IMR-90 (cell line): ENCODE results near the gene MTHFSD. TPM values are rescaled to one million over a fixed set of nuclear protein-coding genes. Genes with fewer than 3 reads are reported as not detected.
A peak's percentile ranks its signal among the peaks of the same experiment; 100 is the strongest.

Experiments used
- ATAC-seq: fragments of 200-7000 bp; cut with Tn5 transposase; 2 replicates; pipeline ENCODE4 v1.9.1; 2020; ENCODE audit warnings: low read depth, mild to moderate bottlenecking, moderate library complexity
- BruUV-seq: library from RNA; stranded (reverse); fragments of 400-500 nt; replicated peaks from 2 replicates; lab custom pipeline; 2021; lab: Mats Ljungman, UMichigan
- CTCF ChIA-PET: fragments of 300-600 bp; formaldehyde crosslinking; extraction: SDS; loops from one replicate; lab custom pipeline; 2021; ENCODE audit warnings: antibody characterized with exemption; lab: Yijun Ruan, JAX
- POLR2A ChIA-PET: fragments of 300-600 bp; sonication (Branson Sonifier 250); formaldehyde crosslinking; loops from one replicate; lab custom pipeline; 2022; ENCODE audit warnings: antibody characterized with exemption; ENCODE audit not compliant: unreplicated experiment; lab: Charles Lee
- DNase-seq: peaks from one replicate; pipeline ENCODE4 v3.0.0; 2013
- H2AFZ ChIP-seq: replicated peaks from 2 replicates; pipeline ENCODE3; 2013; ENCODE audit warnings: low read length, mild to moderate bottlenecking; ENCODE audit not compliant: poor library complexity
- H2AK5ac ChIP-seq: 2 replicates; pipeline ENCODE4 v1.6.1; 2013; ENCODE audit warnings: low read depth, low read length, inconsistent platforms
- H2AK9ac ChIP-seq: replicated peaks from 2 replicates; pipeline ENCODE3; 2013; ENCODE audit warnings: mild to moderate bottlenecking, low read depth, low read length, moderate library complexity; ENCODE audit not compliant: poor library complexity
- H2BK120ac ChIP-seq: 2 replicates; pipeline ENCODE4 v1.6.1; 2013; ENCODE audit warnings: low read depth, low read length, inconsistent platforms
- H2BK15ac ChIP-seq: 3 replicates; pipeline ENCODE4 v1.6.1; 2013; ENCODE audit warnings: low read depth, low read length, inconsistent platforms
- H2BK20ac ChIP-seq: 2 replicates; pipeline ENCODE4 v1.6.1; 2013; ENCODE audit warnings: low read depth, mild to moderate bottlenecking, inconsistent platforms, low read length, moderate library complexity
- H2BK5ac ChIP-seq: 2 replicates; pipeline ENCODE4 v1.6.1; 2013; ENCODE audit warnings: mild to moderate bottlenecking, low read depth, low read length, inconsistent platforms; ENCODE audit not compliant: poor library complexity, severe bottlenecking
- H3K14ac ChIP-seq: replicated peaks from 2 replicates; pipeline ENCODE4 v1.6.1; 2013; ENCODE audit warnings: low read depth, low read length, inconsistent platforms
- H3K18ac ChIP-seq: 2 replicates; pipeline ENCODE4 v1.6.1; 2013; ENCODE audit warnings: low read depth, low read length, control low read depth
- H3K23ac ChIP-seq: 2 replicates; pipeline ENCODE4 v1.6.1; 2013; ENCODE audit warnings: low read depth, low read length, inconsistent platforms
- H3K27ac ChIP-seq: 2 replicates; pipeline ENCODE4 v1.5.1; 2013; ENCODE audit warnings: mild to moderate bottlenecking, control low read depth, low read length; ENCODE audit not compliant: insufficient read depth
- H3K27me3 ChIP-seq: 2 replicates; pipeline ENCODE4 v1.6.1; 2013; ENCODE audit warnings: low read length; ENCODE audit not compliant: control insufficient read depth, insufficient read depth
- H3K36me3 ChIP-seq: 2 replicates; pipeline ENCODE4 v1.6.1; 2013; ENCODE audit warnings: low read length, mixed read lengths; ENCODE audit not compliant: control insufficient read depth, insufficient read depth
- H3K4ac ChIP-seq: 2 replicates; pipeline ENCODE4 v1.6.1; 2013; ENCODE audit warnings: low read depth, low read length, inconsistent platforms
- H3K4me1 ChIP-seq: 2 replicates; pipeline ENCODE4 v1.6.1; 2013; ENCODE audit warnings: low read length, mixed read lengths; ENCODE audit not compliant: control insufficient read depth, insufficient read depth
- H3K4me2 ChIP-seq: 2 replicates; pipeline ENCODE4 v1.6.1; 2013; ENCODE audit warnings: low read depth, mild to moderate bottlenecking, control low read depth, low read length, moderate library complexity
- H3K4me3 ChIP-seq: 2 replicates; pipeline ENCODE4 v1.5.1; 2013; ENCODE audit warnings: low read depth, mild to moderate bottlenecking, control low read depth, low read length, moderate library complexity; ENCODE audit not compliant: insufficient read depth
- H3K56ac ChIP-seq: 2 replicates; pipeline ENCODE4 v1.6.1; 2013; ENCODE audit warnings: low read length, inconsistent platforms; ENCODE audit not compliant: insufficient read depth; ENCODE audit errors: extremely low read depth
- H3K79me1 ChIP-seq, 2 experiments: 2 replicates each; pipeline ENCODE4 v1.6.1; 2013; ENCODE audit warnings: low read length in 2 of 2, inconsistent platforms in 1 of 2, low read depth in 1 of 2
- H3K9ac ChIP-seq: 2 replicates; pipeline ENCODE4 v1.6.1; 2013; ENCODE audit warnings: low read depth, low read length, control low read depth
- H3K9me1 ChIP-seq: 2 replicates; pipeline ENCODE4 v1.6.1; 2013; ENCODE audit warnings: low read length, inconsistent platforms; ENCODE audit not compliant: insufficient read depth
- H3K9me3 ChIP-seq: 2 replicates; pipeline ENCODE4 v1.6.1; 2013; ENCODE audit warnings: low read length; ENCODE audit not compliant: control insufficient read depth, insufficient read depth
- H4K20me1 ChIP-seq: 2 replicates; pipeline ENCODE4 v1.6.1; 2013; ENCODE audit warnings: low read length, inconsistent platforms; ENCODE audit not compliant: insufficient read depth
- H4K5ac ChIP-seq: 2 replicates; pipeline ENCODE4 v1.6.1; 2013; ENCODE audit warnings: mild to moderate bottlenecking, low read depth, low read length, control low read depth
- H4K8ac ChIP-seq, 2 experiments: 2 replicates each; pipeline ENCODE4 v1.6.1; 2013; ENCODE audit warnings: low read depth in 2 of 2, low read length in 2 of 2, control low read depth in 1 of 2, inconsistent platforms in 1 of 2
- H4K91ac ChIP-seq: 2 replicates; pipeline ENCODE4 v1.6.1; 2013; ENCODE audit warnings: low read depth, low read length, inconsistent platforms; ENCODE audit not compliant: insufficient read depth
- BHLHE40 ChIP-seq: fragments of 150-350 bp; IDR thresholded peaks from 2 replicates; pipeline ENCODE4 v1.6.1; 2016; ENCODE audit warnings: mild to moderate bottlenecking, low read depth, low read length
- CEBPB ChIP-seq: IDR thresholded peaks from 2 replicates; pipeline ENCODE4 v1.6.1; 2012; ENCODE audit warnings: low read depth, low read length, improper control_type of control experiment
- CHD1 ChIP-seq: IDR thresholded peaks from 2 replicates; pipeline ENCODE4 v1.6.1; 2012; ENCODE audit warnings: low read depth, low read length, improper control_type of control experiment
- FOS ChIP-seq: fragments of 150-350 bp; IDR thresholded peaks from 2 replicates; pipeline ENCODE4 v1.6.1; 2016; ENCODE audit warnings: low read depth, low read length
- MAZ ChIP-seq: IDR thresholded peaks from 2 replicates; pipeline ENCODE4 v1.6.1; 2012; ENCODE audit warnings: low read depth, mild to moderate bottlenecking, low read length, improper control_type of control experiment, moderate library complexity, borderline replicate concordance
- MXI1 ChIP-seq: IDR thresholded peaks from 2 replicates; pipeline ENCODE4 v1.6.1; 2012; ENCODE audit warnings: low read depth, mild to moderate bottlenecking, low read length, moderate library complexity, borderline replicate concordance
- NFE2L2 ChIP-seq: fragments of 150-350 bp; IDR thresholded peaks from 2 replicates; pipeline ENCODE4 v1.6.1; 2016; ENCODE audit warnings: low read depth, mild to moderate bottlenecking, low read length
- POLR2A ChIP-seq: IDR thresholded peaks from 2 replicates; pipeline ENCODE4 v1.6.1; 2012; ENCODE audit warnings: mild to moderate bottlenecking, low read depth, low read length
- RCOR1 ChIP-seq: IDR thresholded peaks from 2 replicates; pipeline ENCODE4 v1.6.1; 2012; ENCODE audit warnings: mild to moderate bottlenecking, low read length, improper control_type of control experiment; ENCODE audit not compliant: insufficient replicate concordance
- RFX5 ChIP-seq: IDR thresholded peaks from 2 replicates; pipeline ENCODE4 v1.8.0; 2012; ENCODE audit warnings: low read depth, mild to moderate bottlenecking, low read length, moderate library complexity
- WGBS, 2 experiments: methylation state at CpG; one replicate each; pipeline versions ENCODE4 v1.1.5 to v1.1.7; 2013; ENCODE audit warnings: missing lambda C conversion rate in 2 of 2; ENCODE audit not compliant: insufficient read length in 1 of 2; ENCODE audit errors: extremely low coverage in 2 of 2; 5-methylcytosine and 5-hydroxymethylcytosine counted together
- dilution Hi-C: fragments of 300-500 bp; cut with HindIII; formaldehyde crosslinking; loops from one replicate; pipeline ENCODE4 v1.14.3; 2018; ENCODE audit warnings: low sequenced_read_pairs; ENCODE audit not compliant: unreplicated experiment
- in situ Hi-C: fragments of 300-500 bp; cut with MboI; formaldehyde crosslinking; loops from 3 replicates; pipeline ENCODE4 v1.14.3; 2019; ENCODE audit warnings: low sequenced_read_pairs, inconsistent platforms, mixed read lengths
- intact Hi-C: fragments of 100-400 bp; cut with micrococcal nuclease; formaldehyde crosslinking; loops from 2 replicates; pipeline ENCODE4 v1.10.0; 2022
- polyA plus RNA-seq, 3 experiments: library from polyadenylated mRNA; depleted of rRNA; stranded (reverse); fragments of >200 nt; gene quantifications; 2 replicates each; pipeline ENCODE4 v1.2.3, GENCODE V29; 2012; ENCODE audit warnings: low replicate concordance in 1 of 3
- total RNA-seq: library from RNA; depleted of rRNA; stranded (reverse); fragments of >200 nt; gene quantifications from 2 replicates; pipeline ENCODE4 v1.2.3, GENCODE V29; 2012
- TF ChIP-seq, protein P1 (sequence below): fragments of 150-350 bp; IDR thresholded peaks from 2 replicates; pipeline ENCODE4 v1.6.1; 2016; ENCODE audit warnings: low read depth, mild to moderate bottlenecking, low read length, moderate library complexity, borderline replicate concordance
- TF ChIP-seq, protein P2 (sequence below): conservative IDR thresholded peaks from 2 replicates; pipeline ENCODE4 v1.5.1; 2012; ENCODE audit warnings: mild to moderate bottlenecking, low read depth, low read length, improper control_type of control experiment
- TF ChIP-seq, protein P3 (sequence below): fragments of 150-350 bp; IDR thresholded peaks from 2 replicates; pipeline ENCODE4 v1.6.1; 2017; ENCODE audit warnings: mild to moderate bottlenecking, antibody characterized with exemption, low read length, low read depth

Gene MTHFSD
- total and polyA plus RNA-seq, 2 of the 4 experiments (the other 2 are of a cell fraction), result 8.2 to 16.8 TPM

DNA sequence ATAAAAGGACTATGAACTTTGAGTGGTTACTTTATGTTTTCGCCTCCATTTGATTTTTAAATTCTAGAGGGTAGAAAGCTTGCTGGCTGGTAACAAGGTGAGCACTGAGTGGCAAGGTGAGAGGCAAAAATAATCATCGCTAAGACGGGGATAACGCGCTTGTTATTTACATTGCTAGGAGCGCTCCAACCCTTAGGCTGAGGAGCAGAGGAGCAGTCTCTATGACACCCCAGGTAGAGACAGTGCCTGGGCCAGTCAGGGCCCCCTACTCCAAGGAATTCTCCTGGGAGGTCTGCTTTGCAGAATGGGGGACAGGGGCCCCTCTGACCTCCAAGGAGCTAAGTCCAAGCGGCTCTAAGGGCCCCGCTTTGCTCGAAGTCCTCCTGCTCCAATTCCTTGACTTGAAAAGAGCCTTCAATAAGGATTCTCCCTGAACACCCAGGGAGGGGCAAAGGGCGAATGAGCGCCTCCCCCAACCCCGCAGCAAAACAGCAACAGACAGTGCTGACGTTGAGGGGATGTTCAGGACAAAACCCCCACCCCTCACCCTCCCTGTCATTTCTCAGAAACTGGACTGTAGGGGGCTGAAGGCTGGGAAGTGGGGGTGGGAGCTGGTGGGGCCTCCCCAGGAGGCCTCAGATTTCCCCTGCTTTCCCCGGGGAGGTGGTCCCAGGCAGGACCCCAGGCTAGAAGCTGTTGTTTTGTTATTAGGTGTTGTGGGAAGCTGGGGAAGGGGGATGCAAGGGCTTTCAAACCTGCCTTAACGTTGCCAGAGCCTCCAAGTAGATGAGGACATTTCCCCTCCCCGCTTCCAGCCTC lies 54.9 kb downstream of the MTHFSD start:
- peak overlapping the region; percentile 75 for H2BK20ac ChIP-seq
- dilution Hi-C loops, result no loop called here
- in situ Hi-C loops, result no loop called here
- 40% methylated on average over 1 of the region's 16 CpGs; no CpG with 5 or more reads in 1 of the 2 experiments for WGBS, 2 experiments
- TF ChIP-seq CEBPB (no peak), RFX5 (no peak), BHLHE40 (no peak), CHD1 (no peak), FOS (no peak), POLR2A (no peak), RCOR1 (no peak), NFE2L2 (no peak), MAZ (no peak; the same call in 1 of the 2 replicates), MXI1 (no peak)
- TF ChIP-seq, protein P1, sequence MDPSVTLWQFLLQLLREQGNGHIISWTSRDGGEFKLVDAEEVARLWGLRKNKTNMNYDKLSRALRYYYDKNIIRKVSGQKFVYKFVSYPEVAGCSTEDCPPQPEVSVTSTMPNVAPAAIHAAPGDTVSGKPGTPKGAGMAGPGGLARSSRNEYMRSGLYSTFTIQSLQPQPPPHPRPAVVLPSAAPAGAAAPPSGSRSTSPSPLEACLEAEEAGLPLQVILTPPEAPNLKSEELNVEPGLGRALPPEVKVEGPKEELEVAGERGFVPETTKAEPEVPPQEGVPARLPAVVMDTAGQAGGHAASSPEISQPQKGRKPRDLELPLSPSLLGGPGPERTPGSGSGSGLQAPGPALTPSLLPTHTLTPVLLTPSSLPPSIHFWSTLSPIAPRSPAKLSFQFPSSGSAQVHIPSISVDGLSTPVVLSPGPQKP, result no peak
- TF ChIP-seq, protein P2, sequence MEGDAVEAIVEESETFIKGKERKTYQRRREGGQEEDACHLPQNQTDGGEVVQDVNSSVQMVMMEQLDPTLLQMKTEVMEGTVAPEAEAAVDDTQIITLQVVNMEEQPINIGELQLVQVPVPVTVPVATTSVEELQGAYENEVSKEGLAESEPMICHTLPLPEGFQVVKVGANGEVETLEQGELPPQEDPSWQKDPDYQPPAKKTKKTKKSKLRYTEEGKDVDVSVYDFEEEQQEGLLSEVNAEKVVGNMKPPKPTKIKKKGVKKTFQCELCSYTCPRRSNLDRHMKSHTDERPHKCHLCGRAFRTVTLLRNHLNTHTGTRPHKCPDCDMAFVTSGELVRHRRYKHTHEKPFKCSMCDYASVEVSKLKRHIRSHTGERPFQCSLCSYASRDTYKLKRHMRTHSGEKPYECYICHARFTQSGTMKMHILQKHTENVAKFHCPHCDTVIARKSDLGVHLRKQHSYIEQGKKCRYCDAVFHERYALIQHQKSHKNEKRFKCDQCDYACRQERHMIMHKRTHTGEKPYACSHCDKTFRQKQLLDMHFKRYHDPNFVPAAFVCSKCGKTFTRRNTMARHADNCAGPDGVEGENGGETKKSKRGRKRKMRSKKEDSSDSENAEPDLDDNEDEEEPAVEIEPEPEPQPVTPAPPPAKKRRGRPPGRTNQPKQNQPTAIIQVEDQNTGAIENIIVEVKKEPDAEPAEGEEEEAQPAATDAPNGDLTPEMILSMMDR, result no peak
- TF ChIP-seq, protein P3, sequence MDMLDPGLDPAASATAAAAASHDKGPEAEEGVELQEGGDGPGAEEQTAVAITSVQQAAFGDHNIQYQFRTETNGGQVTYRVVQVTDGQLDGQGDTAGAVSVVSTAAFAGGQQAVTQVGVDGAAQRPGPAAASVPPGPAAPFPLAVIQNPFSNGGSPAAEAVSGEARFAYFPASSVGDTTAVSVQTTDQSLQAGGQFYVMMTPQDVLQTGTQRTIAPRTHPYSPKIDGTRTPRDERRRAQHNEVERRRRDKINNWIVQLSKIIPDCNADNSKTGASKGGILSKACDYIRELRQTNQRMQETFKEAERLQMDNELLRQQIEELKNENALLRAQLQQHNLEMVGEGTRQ, result no peak
- H3K27me3 ChIP-seq, result no peaks in the 10 kb centered on the region
- H3K14ac ChIP-seq, result peak overlapping the region; percentile 67
- peak overlapping the region; percentile 79 for H3K4ac ChIP-seq
- peaks cover 20% of the 10 kb centered on the region for H3K9me1 ChIP-seq
- peak overlapping the region; percentile 74; the same call in 1 of the 2 replicates for H3K23ac ChIP-seq
- peak overlapping the region; percentile 63 for H3K27ac ChIP-seq
- H2AK9ac ChIP-seq, result peak overlapping the region; percentile 12
- H4K5ac ChIP-seq, result peak overlapping the region; percentile 57; the same call in 1 of the 2 replicates
- peaks cover 0 to 42% of the 10 kb centered on the region in 2 experiments; a peak in 2 of 4 replicates for H3K79me1 ChIP-seq
- peak overlapping the region; percentile 7 for H2BK120ac ChIP-seq
- H4K8ac ChIP-seq, result peak overlapping the region; percentile 54 to 91; a peak in 2 of 4 replicates
- no peak overlapping the region for H3K4me3 ChIP-seq
- POLR2A ChIA-PET, result interaction anchor here (0.7 kb wide), 1 partner anchor 678 kb away, joined by 3 read pairs; no protein-coding TSS in a partner anchor
- H2AK5ac ChIP-seq, result peak overlapping the region; percentile 62; the same call in 1 of the 2 replicates
- H3K4me1 ChIP-seq, result peaks cover 58% of the 10 kb centered on the region
- TSS peak; percentile 0 for BruUV-seq
- intact Hi-C loops, result loop anchor here (10.0 kb wide), 1 partner anchor 345 kb away; no protein-coding TSS in a partner anchor
- ATAC-seq, result no peak
- no peak overlapping the region for H3K56ac ChIP-seq
- peaks cover 71% of the 10 kb centered on the region for H3K36me3 ChIP-seq
- H4K20me1 ChIP-seq, result peaks cover 96% of the 10 kb centered on the region
- H3K18ac ChIP-seq, result peak overlapping the region; percentile 12; the same call in 1 of the 2 replicates
- no peak for DNase-seq
- no peak overlapping the region for H2AFZ ChIP-seq
- H4K91ac ChIP-seq, result peak overlapping the region; percentile 62
- no peak overlapping the region for H2BK5ac ChIP-seq
- H3K4me2 ChIP-seq, result peak overlapping the region; percentile 55
- CTCF ChIA-PET, result no interaction called here
- peak overlapping the region; percentile 50; the same call in 1 of the 3 replicates for H2BK15ac ChIP-seq
- no peaks in the 10 kb centered on the region for H3K9me3 ChIP-seq
- peak overlapping the region; percentile 8; the same call in 1 of the 2 replicates for H3K9ac ChIP-seq
